ENCODE measurements around the gene SHPK.
"Not testable (repeated sequence)": the region's sequence is repeated elsewhere in the genome, so short reads cannot be mapped to it uniquely, and the experiment has no call there.

The SHPK gene

GRCh38 chr17:3589784-3590183 is 46.3 kb downstream of the SHPK start:
- DNase-seq (ENCODE audit: low read depth), result no peak

- DNase-seq (ENCODE audit: low read depth), result no peak
Observed at GRCh38 chr17:3585826-3586225, 50.2 kb downstream of the SHPK start.

GRCh38 chr17:3583456-3583855 is 52.6 kb downstream of the SHPK start:
- DNase-seq (ENCODE audit: low read depth), result no peak

- DNase-seq (ENCODE audit: low read depth), result no peak
Observed at GRCh38 chr17:3582915-3583314, 53.1 kb downstream of the SHPK start.

- not testable (repeated sequence) for DNase-seq (ENCODE audit: low read depth)
Observed at GRCh38 chr17:3578667-3579066, 57.4 kb downstream of the SHPK start.

GRCh38 chr17:3576970-3577369 is 59.1 kb downstream of the SHPK start:
- no peak for DNase-seq (ENCODE audit: low read depth)

- no peak for DNase-seq (ENCODE audit: low read depth)
Observed at GRCh38 chr17:3575511-3575910, 60.5 kb downstream of the SHPK start.

GRCh38 chr17:3574231-3574630 is 61.8 kb downstream of the SHPK start:
- DNase-seq (ENCODE audit: low read depth), result no peak

- no peak for DNase-seq (ENCODE audit: low read depth)
Observed at GRCh38 chr17:3573246-3574100, 62.6 kb downstream of the SHPK start.

GRCh38 chr17:3572231-3572630 is 63.8 kb downstream of the SHPK start:
- no peak for DNase-seq (ENCODE audit: low read depth)

- DNase-seq (ENCODE audit: low read depth), result no peak
Observed at GRCh38 chr17:3571043-3571900, 64.8 kb downstream of the SHPK start.

GRCh38 chr17:3569534-3570137 is 66.4 kb downstream of the SHPK start:
- no peak for DNase-seq (ENCODE audit: low read depth)

- no peak for DNase-seq (ENCODE audit: low read depth)
Observed at GRCh38 chr17:3566551-3566950, 69.5 kb downstream of the SHPK start.

GRCh38 chr17:3565143-3565542 is 70.9 kb downstream of the SHPK start:
- no peak for DNase-seq (ENCODE audit: low read depth)

GRCh38 chr17:3564241-3564640 is 71.8 kb downstream of the SHPK start:
- DNase-seq (ENCODE audit: low read depth), result not testable (repeated sequence)

- DNase-seq (ENCODE audit: low read depth), result no peak
Observed at GRCh38 chr17:3559270-3559645, 76.8 kb downstream of the SHPK start.

GRCh38 chr17:3558603-3559269 is 77.3 kb downstream of the SHPK start:
- no peak for DNase-seq (ENCODE audit: low read depth)
